ENCODE measurements around the gene PFDN6.

DNA sequence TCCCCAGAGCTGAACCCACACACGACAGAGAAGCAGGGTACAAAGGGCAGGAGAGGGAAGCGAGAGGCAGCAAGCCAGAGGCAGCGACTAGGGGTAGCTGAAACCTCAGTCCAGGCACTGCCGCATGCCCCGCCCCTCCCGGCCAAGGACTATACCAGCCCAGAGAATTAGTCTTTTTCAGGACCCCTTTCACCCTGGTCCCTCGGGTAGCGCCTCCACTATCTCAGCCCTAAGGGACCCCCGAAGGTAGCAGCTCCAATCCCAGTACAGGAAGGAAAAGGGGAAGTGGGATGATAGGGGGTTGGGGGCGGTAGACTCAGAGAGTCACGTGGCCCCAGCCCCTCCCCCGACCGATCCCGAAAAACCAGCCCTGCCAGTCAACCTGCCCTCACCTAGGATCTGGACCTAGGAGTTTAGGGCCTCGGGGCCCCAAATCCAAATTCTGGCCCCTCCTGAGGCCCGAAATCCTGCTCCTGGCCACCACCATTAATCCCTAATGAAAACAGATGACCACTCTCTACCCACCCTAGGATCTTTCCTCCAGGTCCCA, 8.1 kb downstream of the PFDN6 start:
- no peak for TF ChIP-seq CTCF (conservative IDR thresholded peaks at IDR 0.05; ENCODE audit: low read depth, low read length)
- TF ChIP-seq EZH2 (IDR thresholded peaks at IDR 0.05; ENCODE audit: borderline replicate concordance, low read depth, low read length, poor library complexity, severe bottlenecking): no peak
